ENCODE results near the gene ATP10A. TPM values are rescaled to one million over a fixed set of nuclear protein-coding genes. Genes with fewer than 3 reads are reported as not detected.

Gene ATP10A
- polyA plus RNA-seq, 3 donors, result 0.71 to 3.9 (median 0.92) TPM

DNA sequence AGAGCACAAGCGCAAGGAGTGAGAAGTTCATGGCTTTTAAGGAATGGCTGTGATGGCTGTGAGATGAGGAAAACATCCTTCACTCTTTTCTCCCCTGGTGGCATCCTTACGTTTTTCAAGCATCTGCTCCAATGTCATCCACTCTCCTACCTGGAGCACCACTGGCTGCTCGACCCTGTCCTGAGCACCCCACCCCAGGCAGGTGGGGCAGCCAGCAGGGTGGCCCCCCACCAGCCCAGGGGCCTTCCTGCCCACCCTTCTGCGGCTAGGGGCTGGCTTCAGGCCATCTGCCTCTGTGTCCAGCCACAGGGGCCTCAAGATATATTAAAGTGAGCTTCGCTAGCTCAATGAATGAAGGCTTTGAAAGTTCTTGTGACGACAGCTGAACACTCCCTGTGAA lies 56.1 kb downstream of the ATP10A start:
- TF ChIP-seq, protein P1, sequence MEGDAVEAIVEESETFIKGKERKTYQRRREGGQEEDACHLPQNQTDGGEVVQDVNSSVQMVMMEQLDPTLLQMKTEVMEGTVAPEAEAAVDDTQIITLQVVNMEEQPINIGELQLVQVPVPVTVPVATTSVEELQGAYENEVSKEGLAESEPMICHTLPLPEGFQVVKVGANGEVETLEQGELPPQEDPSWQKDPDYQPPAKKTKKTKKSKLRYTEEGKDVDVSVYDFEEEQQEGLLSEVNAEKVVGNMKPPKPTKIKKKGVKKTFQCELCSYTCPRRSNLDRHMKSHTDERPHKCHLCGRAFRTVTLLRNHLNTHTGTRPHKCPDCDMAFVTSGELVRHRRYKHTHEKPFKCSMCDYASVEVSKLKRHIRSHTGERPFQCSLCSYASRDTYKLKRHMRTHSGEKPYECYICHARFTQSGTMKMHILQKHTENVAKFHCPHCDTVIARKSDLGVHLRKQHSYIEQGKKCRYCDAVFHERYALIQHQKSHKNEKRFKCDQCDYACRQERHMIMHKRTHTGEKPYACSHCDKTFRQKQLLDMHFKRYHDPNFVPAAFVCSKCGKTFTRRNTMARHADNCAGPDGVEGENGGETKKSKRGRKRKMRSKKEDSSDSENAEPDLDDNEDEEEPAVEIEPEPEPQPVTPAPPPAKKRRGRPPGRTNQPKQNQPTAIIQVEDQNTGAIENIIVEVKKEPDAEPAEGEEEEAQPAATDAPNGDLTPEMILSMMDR (IDR thresholded peaks at IDR 0.05), result no peak
- Histone ChIP-seq H3K4me1 (ENCODE audit: control insufficient read depth in 1 of 2, insufficient read depth in 2 of 2, low read length in 2 of 2) (peaks cover 7 to 13% of the 10 kb centered on the region in 2 donors), H3K9me3 (replicated peaks in 1 of 2; ENCODE audit: control insufficient read depth in 1 of 2, insufficient read depth in 1 of 2, low read length in 2 of 2) (no peaks in the 10 kb centered on the region), H3K36me3 (replicated peaks in 1 of 2; ENCODE audit: control insufficient read depth in 1 of 2, insufficient read depth in 2 of 2, low read length in 2 of 2) (peaks cover 0 to 5% of the 10 kb centered on the region in 2 donors), H3K27me3 (ENCODE audit: control insufficient read depth in 2 of 2, insufficient read depth in 2 of 2, low read length in 2 of 2) (no peaks in the 10 kb centered on the region), H3K4me3 (replicated peaks in 1 of 3; ENCODE audit: low read depth in 2 of 3, low read length in 3 of 3) (no peak overlapping the region), H3K27ac (ENCODE audit: low read depth in 1 of 2, low read length in 2 of 2) (no peak overlapping the region), H4K20me1 (ENCODE audit: insufficient read depth, low read length) (no peaks in the 10 kb centered on the region), H3K79me2 (ENCODE audit: insufficient read depth, low read length) (no peaks in the 10 kb centered on the region), H2AFZ (ENCODE audit: insufficient read depth, low read depth, low read length, poor library complexity, severe bottlenecking) (no peak overlapping the region), H3K9ac (ENCODE audit: insufficient read depth, low read length, poor library complexity, severe bottlenecking) (no peak overlapping the region), H3K4me2 (replicated peaks; ENCODE audit: extremely low read depth, low read length, poor library complexity, severe bottlenecking) (no peak overlapping the region)
- no peaks in the 10 kb centered on the region for H3K36me3 Mint-ChIP-seq
- peaks cover 0 to 4% (median 2%) of the 10 kb centered on the region in 3 donors for H3K27me3 Mint-ChIP-seq (ENCODE audit: low read depth in 3 of 3)
- no peaks in the 10 kb centered on the region for H3K9me3 Mint-ChIP-seq
- H3K4me3 Mint-ChIP-seq, result no peak overlapping the region
- no peak for DNase-seq
- no peak overlapping the region for H3K27ac Mint-ChIP-seq
- H3K4me1 Mint-ChIP-seq, result peaks cover 15% of the 10 kb centered on the region
- intact Hi-C loops (cut with micrococcal nuclease), result no loop called here
- 90% methylated on average over 3 of the region's 6 CpGs for WGBS (ENCODE audit: insufficient coverage)

DNA sequence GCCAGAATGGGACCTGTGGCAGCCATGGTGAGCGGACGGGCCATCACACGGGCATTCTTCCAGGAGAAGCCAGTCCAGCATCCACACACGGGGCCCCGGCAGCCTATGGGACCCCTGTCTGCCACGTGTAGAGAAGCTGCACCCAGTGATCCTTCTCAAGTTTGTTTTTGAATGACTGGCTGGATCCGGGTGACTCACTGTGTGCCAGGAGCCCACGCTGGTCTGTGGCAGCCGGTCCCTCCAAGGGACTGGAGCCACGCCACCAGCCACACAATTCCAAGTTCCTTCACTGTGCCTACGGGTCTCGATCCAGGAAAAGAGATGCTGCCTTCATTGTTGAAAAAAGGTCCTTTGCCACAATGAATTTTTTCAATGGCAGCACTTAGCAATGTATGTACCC lies 58.1 kb downstream of the ATP10A start:
- TF ChIP-seq, protein P1 (IDR thresholded peaks at IDR 0.05), result no peak
- Histone ChIP-seq H3K4me3 (replicated peaks in 1 of 3; ENCODE audit: low read depth in 2 of 3, low read length in 3 of 3) (no peak overlapping the region), H3K9me3 (replicated peaks in 1 of 2; ENCODE audit: control insufficient read depth in 1 of 2, insufficient read depth in 1 of 2, low read length in 2 of 2) (no peaks in the 10 kb centered on the region), H3K79me2 (ENCODE audit: insufficient read depth, low read length) (no peaks in the 10 kb centered on the region), H2AFZ (ENCODE audit: insufficient read depth, low read depth, low read length, poor library complexity, severe bottlenecking) (no peak overlapping the region), H3K4me2 (replicated peaks; ENCODE audit: extremely low read depth, low read length, poor library complexity, severe bottlenecking) (no peak overlapping the region), H3K27me3 (ENCODE audit: control insufficient read depth in 2 of 2, insufficient read depth in 2 of 2, low read length in 2 of 2) (no peaks in the 10 kb centered on the region), H3K4me1 (ENCODE audit: control insufficient read depth in 1 of 2, insufficient read depth in 2 of 2, low read length in 2 of 2) (peaks cover 8 to 12% of the 10 kb centered on the region in 2 donors), H3K9ac (ENCODE audit: insufficient read depth, low read length, poor library complexity, severe bottlenecking) (no peak overlapping the region), H3K27ac (ENCODE audit: low read depth in 1 of 2, low read length in 2 of 2) (no peak overlapping the region), H4K20me1 (ENCODE audit: insufficient read depth, low read length) (no peaks in the 10 kb centered on the region), H3K36me3 (replicated peaks in 1 of 2; ENCODE audit: control insufficient read depth in 1 of 2, insufficient read depth in 2 of 2, low read length in 2 of 2) (peaks cover 0 to 5% of the 10 kb centered on the region in 2 donors)
- H3K4me3 Mint-ChIP-seq, result no peak overlapping the region
- H3K9me3 Mint-ChIP-seq, result no peaks in the 10 kb centered on the region
- no peak for DNase-seq
- H3K27ac Mint-ChIP-seq, result no peak overlapping the region
- WGBS (ENCODE audit: insufficient coverage), result 97% methylated on average over 12 of the region's 12 CpGs
- H3K27me3 Mint-ChIP-seq (ENCODE audit: low read depth in 3 of 3), result peaks cover 1 to 7% (median 2%) of the 10 kb centered on the region in 3 donors
- H3K4me1 Mint-ChIP-seq, result peaks cover 16% of the 10 kb centered on the region
- H3K36me3 Mint-ChIP-seq, result peaks cover 0 to 3% of the 10 kb centered on the region in 2 donors
- intact Hi-C loops (cut with micrococcal nuclease), result no loop called here

Measured in CD14-positive monocyte (primary cell).